Measurements from ENCODE around the gene TNFRSF1A.
A peak's percentile ranks its signal among the peaks of the same experiment; 100 is the strongest.

Gene TNFRSF1A

GRCh38 chr12:6336889-6337853 lies 4.7 kb downstream of the TNFRSF1A start:
- no peak for DNase-seq

GRCh38 chr12:6336079-6336888 lies 5.6 kb downstream of the TNFRSF1A start:
- DNase-seq = peak; percentile 62

GRCh38 chr12:6335451-6336078 lies 6.3 kb downstream of the TNFRSF1A start:
- DNase-seq = peak; percentile 74

GRCh38 chr12:6334940-6335450 lies 6.9 kb downstream of the TNFRSF1A start:
- no peak for DNase-seq

- no peak for DNase-seq
These were observed 7.5 kb downstream of the TNFRSF1A start for GRCh38 chr12:6334359-6334758.

- DNase-seq = no peak
These were observed 8.3 kb downstream of the TNFRSF1A start for GRCh38 chr12:6333566-6333965.

- DNase-seq = no peak
These were observed 8.8 kb downstream of the TNFRSF1A start for GRCh38 chr12:6333029-6333428.

GRCh38 chr12:6332459-6332858 lies 9.4 kb downstream of the TNFRSF1A start:
- DNase-seq = no peak

- no peak for DNase-seq
These were observed 10.7 kb downstream of the TNFRSF1A start for GRCh38 chr12:6330999-6331714.

- DNase-seq = peak; percentile 68
These were observed 11.7 kb downstream of the TNFRSF1A start for GRCh38 chr12:6330192-6330591.

GRCh38 chr12:6329703-6330064 lies 12.2 kb downstream of the TNFRSF1A start:
- DNase-seq = no peak

GRCh38 chr12:6328945-6329702 lies 12.8 kb downstream of the TNFRSF1A start:
- no peak for DNase-seq

- no peak for DNase-seq
These were observed 13.7 kb downstream of the TNFRSF1A start for GRCh38 chr12:6328045-6328779.

GRCh38 chr12:6327229-6328041 lies 14.4 kb downstream of the TNFRSF1A start:
- no peak for DNase-seq

- peak; percentile 36 for DNase-seq
These were observed 15.3 kb downstream of the TNFRSF1A start for GRCh38 chr12:6326316-6327228.

- no peak for DNase-seq
These were observed 16.7 kb downstream of the TNFRSF1A start for GRCh38 chr12:6324936-6325750.

- DNase-seq = no peak
These were observed 17.7 kb downstream of the TNFRSF1A start for GRCh38 chr12:6323995-6324711.
